Sigmoid colon (tissue), 7 donors: Measurements from ENCODE around the gene GPR15. TPM values are rescaled to one million over a fixed set of nuclear protein-coding genes. Genes with fewer than 3 reads are reported as not detected.

Experiments
- DNase-seq: peaks from one replicate; pipeline ENCODE4 v3.0.0-alpha.2; 2019
- H3K27ac ChIP-seq, 4 donors: fragments of 200-600 bp; sonication (generic); one replicate each; pipeline ENCODE4 v1.5.1; 2016 to 2019; ENCODE audit warnings: mild to moderate bottlenecking in 1 of 4
- H3K27me3 ChIP-seq, 3 donors: fragments of 200-600 bp; sonication (generic); one replicate each; pipeline ENCODE4 v1.5.1; 2019; ENCODE audit warnings: mild to moderate bottlenecking in 1 of 3
- H3K36me3 ChIP-seq, 4 donors: fragments of 200-600 bp; sonication (generic); one replicate each; pipeline ENCODE4 v1.5.1; 2016 to 2019
- H3K4me1 ChIP-seq, 4 donors: fragments of 200-600 bp; sonication (generic); one replicate each; pipeline ENCODE4 v1.5.1; 2017 to 2019
- H3K4me3 ChIP-seq, 4 donors: fragments of 200-600 bp; sonication (generic); one replicate each; pipeline ENCODE4 v1.5.1; 2017 to 2019; ENCODE audit warnings: mild to moderate bottlenecking in 2 of 4, moderate library complexity in 1 of 4
- H3K9me3 ChIP-seq, 4 donors: fragments of 200-600 bp in 3 of 4; sonication (generic) in 3 of 4; one replicate each; pipeline versions ENCODE4 v1.5.1 to v1.6.1; 2013 to 2019
- CTCF ChIP-seq, 4 experiments: fragments of 450-650 bp in 3 of 4; fragments of 200-600 bp in 1 of 4; IDR thresholded peaks; one replicate each; pipeline ENCODE4 v1.5.1; 2016 to 2019; ENCODE audit warnings: antibody characterized with exemption in 4 of 4, mild to moderate bottlenecking in 3 of 4, moderate library complexity in 2 of 4
- EP300 ChIP-seq, 4 donors: sonication (generic); formaldehyde crosslinking; IDR thresholded peaks; one replicate each; pipeline ENCODE4 v1.6.1; 2017; ENCODE audit warnings: antibody characterized with exemption in 4 of 4
- POLR2A ChIP-seq, 2 donors: fragments of 450-650 bp; IDR thresholded peaks; one replicate each; pipeline ENCODE4 v1.6.1; 2016; ENCODE audit warnings: antibody characterized with exemption in 2 of 2, mild to moderate bottlenecking in 2 of 2, moderate library complexity in 2 of 2
- POLR2AphosphoS5 ChIP-seq, 4 donors: sonication (generic); formaldehyde crosslinking; IDR thresholded peaks; one replicate each; pipeline ENCODE4 v1.6.1; 2017; ENCODE audit warnings: antibody characterized with exemption in 4 of 4
- WGBS, 2 donors: extraction: QIAGEN DNeasy Blood & Tissue Kit; methylation state at CpG; one replicate each; pipeline ENCODE4 v1.1.7; 2013; 5-methylcytosine and 5-hydroxymethylcytosine counted together
- intact Hi-C: fragments of 100-400 bp; cut with DNase I; formaldehyde crosslinking; loops from one replicate; pipeline ENCODE4 v1.15.1; 2023
- polyA plus RNA-seq, 3 donors: library from polyadenylated mRNA; stranded (reverse); fragments of 200-250 nt; gene quantifications; one replicate each; pipeline ENCODE4 v1.2.3, GENCODE V29; 2013
- total RNA-seq, 4 donors: library from RNA; depleted of rRNA; stranded (reverse); fragments of >200 nt; gene quantifications; one replicate each; pipeline ENCODE4 v1.1.0, GENCODE V29; 2016
- donor health status: healthy with polysubstance abuse.
- donor health status: Bipolar disorder and iron deficiency.
- donor health status: healthy.

GPR15 gene
- total and polyA plus RNA-seq, 7 donors = 0.66 to 3.5 (median 2.0) TPM; not detected in 3

- intact Hi-C loops = no loop called here
- H3K27me3 ChIP-seq = no peaks in the 10 kb centered on the region
- no peaks in the 10 kb centered on the region for H3K4me1 ChIP-seq
- DNase-seq = no peak
- H3K4me3 ChIP-seq = no peak overlapping the region
- H3K36me3 ChIP-seq = no peaks in the 10 kb centered on the region
- 23 to 59% methylated on average over 3 of the region's 3 CpGs for WGBS, 2 donors
- TF ChIP-seq CTCF (IDR thresholded peaks at IDR 0.05) (no peak), POLR2AphosphoS5 (IDR thresholded peaks at IDR 0.05) (no peak), POLR2A (IDR thresholded peaks at IDR 0.05) (no peak), EP300 (IDR thresholded peaks at IDR 0.05) (no peak)
- H3K9me3 ChIP-seq = no peaks in the 10 kb centered on the region
- no peak overlapping the region for H3K27ac ChIP-seq
Measured at GRCh38 chr3:98551754-98552153, 20.0 kb downstream of the GPR15 start.

DNA sequence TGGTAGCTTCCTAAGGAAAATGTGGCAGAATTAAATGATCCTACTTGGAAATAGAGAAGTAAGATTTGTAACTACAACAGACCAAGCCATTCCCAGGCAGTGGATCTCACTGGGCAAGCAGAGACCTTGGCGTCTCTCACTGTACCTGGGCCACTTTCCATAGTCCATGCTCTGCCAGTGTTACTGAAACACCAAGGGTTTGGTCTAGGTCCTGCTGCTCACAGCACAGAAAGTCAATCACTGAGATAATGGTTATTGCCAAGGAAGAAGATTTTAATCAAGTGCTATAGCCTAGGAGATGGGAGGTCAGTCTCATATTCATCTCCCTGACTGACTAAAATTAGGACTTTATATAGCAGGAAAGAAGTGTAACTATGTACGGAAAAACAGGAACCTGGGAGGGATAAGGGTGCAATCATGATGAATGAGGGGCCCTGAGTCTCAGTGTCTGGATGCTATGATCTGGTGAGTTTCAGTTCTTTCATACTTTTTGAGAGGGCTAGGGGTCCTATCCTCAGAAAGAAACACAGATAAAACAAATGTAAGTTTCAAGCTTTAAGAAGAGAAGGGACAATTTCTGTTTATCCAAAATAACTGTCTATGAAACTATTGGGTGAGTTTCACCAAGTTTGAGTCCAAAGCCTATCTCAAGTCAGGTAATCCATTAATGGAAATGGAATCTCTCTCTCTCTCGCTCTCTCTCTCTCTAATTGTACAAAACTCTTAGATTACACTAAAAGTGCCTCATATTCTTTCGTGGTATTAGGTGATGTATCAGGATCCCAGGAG is 20.6 kb downstream of the GPR15 start:
- WGBS, 2 donors = 84 to 88% methylated on average over 4 of the region's 4 CpGs
- Histone ChIP-seq H3K27ac (no peak overlapping the region), H3K9me3 (no peaks in the 10 kb centered on the region), H3K27me3 (no peaks in the 10 kb centered on the region), H3K4me1 (no peaks in the 10 kb centered on the region), H3K4me3 (no peak overlapping the region), H3K36me3 (no peaks in the 10 kb centered on the region)
- TF ChIP-seq EP300 (IDR thresholded peaks at IDR 0.05) = no peak
- no peak for TF ChIP-seq POLR2AphosphoS5 (IDR thresholded peaks at IDR 0.05)
- TF ChIP-seq POLR2A (IDR thresholded peaks at IDR 0.05) = no peak
- TF ChIP-seq CTCF (IDR thresholded peaks at IDR 0.05) = no peak
- intact Hi-C loops = no loop called here
- DNase-seq = no peak

GRCh38 chr3:98553021-98553563 is 21.3 kb downstream of the GPR15 start:
- Histone ChIP-seq H3K9me3 (no peaks in the 10 kb centered on the region), H3K4me1 (no peaks in the 10 kb centered on the region), H3K36me3 (no peaks in the 10 kb centered on the region), H3K27ac (no peak overlapping the region), H3K4me3 (no peak overlapping the region), H3K27me3 (no peaks in the 10 kb centered on the region)
- 77 to 78% methylated on average over 6 of the region's 6 CpGs for WGBS, 2 donors
- intact Hi-C loops = no loop called here
- no peak for DNase-seq
- no peak for TF ChIP-seq CTCF (IDR thresholded peaks at IDR 0.05)
- TF ChIP-seq POLR2A (IDR thresholded peaks at IDR 0.05) = no peak
- no peak for TF ChIP-seq POLR2AphosphoS5 (IDR thresholded peaks at IDR 0.05)
- no peak for TF ChIP-seq EP300 (IDR thresholded peaks at IDR 0.05)

GRCh38 chr3:98553753-98554152 is 22.0 kb downstream of the GPR15 start:
- H3K36me3 ChIP-seq = no peaks in the 10 kb centered on the region
- no peak overlapping the region for H3K4me3 ChIP-seq
- WGBS, 2 donors = 69 to 84% methylated on average over 2 of the region's 2 CpGs
- no peak for DNase-seq
- no peaks in the 10 kb centered on the region for H3K27me3 ChIP-seq
- intact Hi-C loops = no loop called here
- TF ChIP-seq POLR2A (IDR thresholded peaks at IDR 0.05) (no peak), EP300 (IDR thresholded peaks at IDR 0.05) (no peak), CTCF (IDR thresholded peaks at IDR 0.05) (no peak), POLR2AphosphoS5 (IDR thresholded peaks at IDR 0.05) (no peak)
- no peak overlapping the region for H3K27ac ChIP-seq
- no peaks in the 10 kb centered on the region for H3K9me3 ChIP-seq
- no peaks in the 10 kb centered on the region for H3K4me1 ChIP-seq
